GM12878 (cell line): ENCODE data around the gene NAT8L.

Source experiments
- CTCF ChIP-seq, 3 experiments: IDR thresholded peaks in 2 of 3; conservative IDR thresholded peaks in 1 of 3; 2 replicates each; pipeline ENCODE4 v1.5.1; 2011; ENCODE audit warnings: low read depth in 3 of 3, low read length in 3 of 3, mild to moderate bottlenecking in 3 of 3, control low read depth in 2 of 3, moderate library complexity in 2 of 3, inconsistent platforms in 1 of 3, mixed read lengths in 1 of 3; ENCODE audit not compliant: control insufficient read depth in 2 of 3, insufficient read depth in 1 of 3; ENCODE audit errors: extremely low read depth in 1 of 3
- ESRRA ChIP-seq: IDR thresholded peaks from 2 replicates; pipeline ENCODE4 v1.6.1; 2012; ENCODE audit warnings: mild to moderate bottlenecking, low read length, improper control_type of control experiment
- FOXM1 ChIP-seq: IDR thresholded peaks from 2 replicates; pipeline ENCODE4 v1.6.1; 2012; ENCODE audit warnings: low read depth, mild to moderate bottlenecking, inconsistent platforms, low read length, moderate library complexity
- SRF ChIP-seq, 2 experiments: IDR thresholded peaks; 2 replicates each; pipeline ENCODE4 v1.6.1; 2011; ENCODE audit warnings: low read depth in 2 of 2, low read length in 2 of 2, mild to moderate bottlenecking in 1 of 2, moderate library complexity in 1 of 2
- TAF1 ChIP-seq: IDR thresholded peaks from 2 replicates; pipeline ENCODE4 v1.6.1; 2011; ENCODE audit warnings: mild to moderate bottlenecking, low read depth, low read length, borderline replicate concordance
- ZSCAN29 ChIP-seq: fragments of 450-650 bp; IDR thresholded peaks from 2 replicates; pipeline ENCODE4 v1.6.1; 2017; ENCODE audit warnings: mild to moderate bottlenecking, moderate library complexity

GRCh38 chr4:2046031-2046961, 12.8 kb upstream of the NAT8L start:
- no peak for TF ChIP-seq FOXM1
- no peak for TF ChIP-seq SRF (IDR thresholded peaks at IDR 0.05; ENCODE audit: low read depth in 2 of 2, low read length in 2 of 2)
- no peak for TF ChIP-seq ESRRA
- TF ChIP-seq CTCF (IDR thresholded peaks at IDR 0.05 in 2 of 3, conservative IDR thresholded peaks at IDR 0.05 in 1 of 3; ENCODE audit: control insufficient read depth in 2 of 3, extremely low read depth in 1 of 3, insufficient read depth in 1 of 3, low read depth in 3 of 3, low read length in 3 of 3), result no peak
- TF ChIP-seq TAF1, result no peak
- TF ChIP-seq ZSCAN29, result no peak
